SKM-1 treated with dmso at 0.1 percent for 144 hours (cell line): ENCODE measurements around the gene FAM89B.
"Not testable (repeated sequence)": the region's sequence is repeated elsewhere in the genome, so short reads cannot be mapped to it uniquely, and the experiment has no call there.

Experiments used
- DNase-seq: peaks from one replicate; lab custom pipeline; 2025; ENCODE audit not compliant: unreplicated experiment; lab: John Stamatoyannopoulos, UW

Gene FAM89B

DNA sequence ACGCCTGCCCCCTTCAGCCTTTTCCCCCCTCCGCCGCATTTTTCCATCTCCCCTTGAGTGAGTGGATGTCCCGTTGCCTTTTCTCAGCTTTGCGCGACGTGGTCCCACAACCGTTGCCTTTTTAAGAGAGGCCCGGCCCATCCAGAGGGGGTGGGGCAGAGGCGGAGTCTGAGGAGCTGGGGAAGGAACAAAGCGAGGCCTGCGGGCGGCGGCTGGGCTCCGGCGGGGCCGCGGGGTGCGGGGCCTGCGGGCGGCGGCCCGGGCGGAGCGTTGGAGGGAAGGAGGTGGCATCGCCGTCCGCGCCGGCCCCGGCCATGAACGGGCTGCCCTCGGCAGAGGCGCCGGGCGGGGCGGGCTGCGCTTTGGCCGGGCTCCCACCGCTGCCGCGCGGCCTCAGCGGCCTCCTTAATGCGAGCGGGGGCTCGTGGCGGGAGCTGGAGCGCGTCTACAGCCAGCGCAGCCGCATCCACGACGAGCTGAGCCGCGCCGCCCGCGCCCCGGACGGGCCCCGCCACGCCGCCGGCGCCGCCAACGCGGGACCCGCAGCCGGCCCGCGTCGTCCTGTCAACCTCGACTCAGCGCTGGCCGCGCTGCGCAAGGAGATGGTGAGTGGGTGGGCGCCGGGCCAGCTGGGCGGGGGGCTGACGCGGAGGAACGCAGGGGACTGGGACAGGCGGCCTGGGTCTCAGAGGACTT is at the start of gene FAM89B:
Gene FAM89B (plus strand): TSS at position 183 of the 696 bp plus-strand sequence. CDS start 132 bp downstream, at position 315.
- peak; percentile 86 for DNase-seq

DNA sequence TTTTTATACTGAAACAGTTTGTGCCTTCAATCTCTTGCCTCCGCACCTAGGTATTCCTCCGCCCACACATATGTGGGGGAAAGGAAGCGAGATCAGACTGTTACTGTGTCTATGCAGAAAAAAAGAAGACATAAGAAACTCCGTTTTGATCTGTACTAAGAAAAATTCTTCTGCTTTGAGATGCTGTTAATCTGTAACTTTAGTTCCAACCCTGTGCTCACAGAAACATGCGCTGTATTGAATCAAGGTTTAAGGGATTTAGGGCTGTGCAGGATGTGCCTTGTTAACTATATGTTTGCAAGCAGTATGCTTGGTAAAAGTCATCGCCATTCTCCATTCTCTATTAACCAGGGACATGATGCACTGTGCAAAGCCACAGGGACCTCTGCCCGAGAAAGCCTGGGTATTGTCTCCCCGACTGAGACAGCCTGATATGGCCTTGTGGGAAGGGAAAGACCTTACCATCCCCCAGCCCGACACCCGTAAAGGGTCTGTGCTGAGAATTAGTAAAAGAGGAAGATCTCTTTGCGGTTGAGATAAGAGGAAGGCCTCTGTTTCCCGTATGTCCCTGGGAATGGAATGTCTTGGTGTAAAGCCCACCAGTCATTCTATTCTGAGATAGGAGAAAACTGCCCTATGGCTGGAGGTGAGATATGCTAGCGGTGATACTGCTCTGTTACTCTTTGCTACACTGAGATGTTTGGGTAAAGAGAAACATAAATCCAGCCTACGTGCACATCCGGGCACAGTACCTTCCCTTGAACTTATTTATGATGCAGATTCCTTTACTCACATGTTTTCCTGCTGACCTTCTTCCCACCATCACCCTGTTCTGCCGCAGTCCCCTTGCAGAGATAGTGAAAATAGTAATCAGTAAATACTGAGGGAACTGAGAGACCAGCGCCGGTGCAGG is 49.4 kb upstream of the FAM89B start:
- DNase-seq: peak; percentile 48

DNA sequence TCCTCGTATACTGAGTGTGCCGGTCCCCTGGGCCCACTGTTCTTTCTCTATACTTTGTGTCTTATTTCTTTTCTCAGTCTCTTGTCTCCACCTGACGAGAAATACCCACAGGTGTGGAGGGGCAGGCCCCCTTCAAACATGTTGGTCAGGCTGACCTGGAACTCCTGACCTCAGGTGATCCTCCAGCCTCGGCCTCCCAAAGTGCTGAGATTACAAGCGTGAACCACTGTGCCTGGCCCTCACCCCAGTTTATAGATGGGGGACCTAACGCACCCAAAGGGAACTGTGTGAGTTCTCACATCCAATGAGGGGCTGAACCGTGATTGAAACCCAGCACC is 48.7 kb upstream of the FAM89B start:
- not testable (repeated sequence) for DNase-seq

DNA sequence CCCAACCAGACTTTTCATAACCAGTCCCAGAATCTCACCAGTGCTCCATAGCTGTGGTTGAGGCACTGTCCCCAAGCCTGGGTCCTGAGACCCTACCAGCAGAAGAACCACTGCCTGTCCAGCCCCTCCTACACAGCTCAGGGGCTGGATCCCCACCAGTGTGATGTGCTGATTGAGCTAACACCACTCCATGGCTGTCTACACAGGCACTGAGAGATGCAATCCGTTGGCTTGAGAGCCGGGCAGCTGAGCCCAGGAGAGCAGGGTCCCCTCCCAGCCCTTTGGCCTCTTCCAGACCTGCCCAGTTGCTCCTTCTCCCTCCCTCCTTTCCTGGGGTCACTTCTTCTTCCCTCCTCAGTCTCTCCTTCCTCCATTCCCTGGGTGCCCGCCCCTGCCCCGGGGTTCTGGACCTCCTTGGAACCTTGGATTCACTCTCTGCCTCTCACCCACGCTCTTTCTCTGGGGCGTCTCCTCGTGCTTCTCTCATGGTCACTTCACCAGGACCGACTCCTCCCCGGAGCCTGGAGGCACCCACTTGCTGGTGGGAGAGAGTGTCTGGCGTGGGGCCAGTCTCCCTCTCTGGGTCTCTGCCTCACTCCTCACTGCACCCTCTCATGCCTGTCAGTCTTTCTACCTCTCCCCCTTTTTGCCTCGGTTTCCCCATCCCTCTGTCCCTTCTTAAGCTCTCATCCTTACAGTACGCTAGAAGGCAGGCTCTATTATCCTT is 48.2 kb upstream of the FAM89B start:
- DNase-seq: no peak

DNA sequence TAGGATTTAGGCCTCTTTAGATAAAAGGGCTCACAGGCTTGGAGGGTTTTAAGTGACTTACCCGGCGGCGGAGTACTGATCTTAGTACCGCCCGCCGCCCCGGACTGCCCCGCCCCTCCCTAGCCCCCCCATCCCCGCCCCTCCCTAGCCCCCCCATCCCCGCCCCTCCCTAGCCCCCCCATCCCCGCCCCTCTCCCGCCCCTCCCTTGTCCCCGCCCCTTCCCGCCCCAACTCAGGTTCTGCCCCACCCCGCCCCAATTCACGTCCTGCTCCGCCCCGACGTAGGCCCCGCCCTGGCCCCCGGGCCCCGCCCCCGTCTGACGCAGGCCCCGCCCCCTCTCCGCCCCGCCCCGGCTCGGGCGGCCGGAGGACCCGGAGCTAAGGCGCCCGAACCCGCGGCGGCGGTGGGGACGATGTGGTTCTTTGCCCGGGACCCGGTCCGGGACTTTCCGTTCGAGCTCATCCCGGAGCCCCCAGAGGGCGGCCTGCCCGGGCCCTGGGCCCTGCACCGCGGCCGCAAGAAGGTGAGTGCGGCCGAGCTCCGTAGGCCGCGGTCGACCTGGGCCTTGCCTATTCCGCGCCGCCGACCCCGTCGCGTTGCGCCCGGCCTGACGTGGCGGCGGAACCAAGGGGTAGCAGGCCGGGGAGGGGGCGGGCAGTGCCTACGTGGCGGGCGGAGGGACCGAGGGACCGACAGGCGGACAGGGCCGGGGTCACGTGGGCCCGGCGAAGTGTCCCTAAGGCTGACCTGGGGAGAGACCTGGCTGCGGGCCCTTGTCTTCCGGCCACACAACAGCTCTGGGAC is 47.4 kb upstream of the FAM89B start, which contains the start of gene SCYL1:
Gene SCYL1 (plus strand): TSS at position 343 of the 805 bp plus-strand sequence. CDS start 71 bp downstream, at position 414.
- peak; percentile 39 for DNase-seq

DNA sequence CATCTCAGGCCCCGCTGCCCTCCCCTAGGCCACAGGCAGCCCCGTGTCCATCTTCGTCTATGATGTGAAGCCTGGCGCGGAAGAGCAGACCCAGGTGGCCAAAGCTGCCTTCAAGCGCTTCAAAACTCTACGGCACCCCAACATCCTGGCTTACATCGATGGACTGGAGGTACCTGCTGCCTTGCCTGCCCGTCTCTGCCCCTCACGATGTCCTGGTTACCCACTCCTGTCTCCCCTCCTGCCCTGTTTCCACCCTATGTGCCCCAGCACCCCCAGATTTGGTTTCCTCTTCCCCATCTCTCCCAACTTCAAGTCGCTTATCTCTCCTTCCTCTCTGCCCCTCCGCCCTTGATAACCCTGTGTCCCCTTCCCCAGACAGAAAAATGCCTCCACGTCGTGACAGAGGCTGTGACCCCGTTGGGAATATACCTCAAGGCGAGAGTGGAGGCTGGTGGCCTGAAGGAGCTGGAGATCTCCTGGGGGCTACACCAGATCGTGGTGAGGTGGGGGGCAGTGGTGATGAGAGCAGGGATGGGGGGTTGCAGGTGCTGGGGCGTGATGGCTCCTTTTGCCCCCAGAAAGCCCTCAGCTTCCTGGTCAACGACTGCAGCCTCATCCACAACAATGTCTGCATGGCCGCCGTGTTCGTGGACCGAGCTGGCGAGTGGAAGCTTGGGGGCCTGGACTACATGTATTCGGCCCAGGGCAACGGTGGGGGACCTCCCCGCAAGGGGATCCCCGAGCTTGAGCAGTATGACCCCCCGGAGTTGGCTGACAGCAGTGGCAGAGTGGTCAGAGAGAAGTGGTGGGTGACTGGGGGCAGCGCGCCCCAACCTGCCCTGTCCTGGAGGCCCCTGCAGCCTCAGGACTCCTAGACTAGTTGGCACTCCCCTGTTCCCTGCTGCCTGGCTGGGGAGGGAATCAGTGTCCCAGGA is 46.5 kb upstream of the FAM89B start:
- DNase-seq: no peak

DNA sequence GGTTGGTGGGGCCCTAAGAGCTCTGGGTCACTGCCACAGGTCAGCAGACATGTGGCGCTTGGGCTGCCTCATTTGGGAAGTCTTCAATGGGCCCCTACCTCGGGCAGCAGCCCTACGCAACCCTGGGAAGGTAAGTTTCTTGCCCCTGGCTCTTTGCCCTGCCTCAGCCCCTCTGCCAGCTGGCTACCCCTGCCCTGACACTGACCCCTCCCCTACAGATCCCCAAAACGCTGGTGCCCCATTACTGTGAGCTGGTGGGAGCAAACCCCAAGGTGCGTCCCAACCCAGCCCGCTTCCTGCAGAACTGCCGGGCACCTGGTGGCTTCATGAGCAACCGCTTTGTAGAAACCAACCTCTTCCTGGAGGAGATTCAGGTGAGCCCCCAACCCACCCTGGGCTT is 45.6 kb upstream of the FAM89B start:
- DNase-seq: no peak

DNA sequence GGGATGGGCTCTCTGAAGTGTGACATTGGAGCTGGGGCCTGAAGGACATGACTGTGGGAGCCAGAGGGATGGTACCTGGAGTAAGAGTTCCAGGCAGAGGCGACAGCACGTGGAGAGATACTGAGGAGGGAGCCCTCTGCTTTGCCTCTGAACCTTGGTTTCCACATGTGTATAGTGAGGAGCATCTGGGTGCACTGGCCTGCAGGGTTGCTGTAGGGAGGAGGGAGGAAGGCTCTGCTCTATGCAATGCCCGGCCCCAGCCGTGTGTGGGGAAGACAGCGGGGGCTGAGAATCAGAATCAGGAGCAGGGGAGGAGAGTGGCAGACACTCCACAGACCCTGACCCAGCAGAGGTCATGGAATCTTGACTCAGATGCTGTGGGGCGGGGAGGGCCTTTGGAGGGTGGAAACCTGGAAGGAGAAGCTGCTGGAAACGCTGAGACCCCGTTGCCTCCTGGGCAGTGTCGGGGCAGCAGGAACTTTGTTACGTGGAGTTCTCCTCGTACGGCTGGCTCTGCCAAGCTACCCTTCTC is 43.5 kb upstream of the FAM89B start:
- no peak for DNase-seq

DNA sequence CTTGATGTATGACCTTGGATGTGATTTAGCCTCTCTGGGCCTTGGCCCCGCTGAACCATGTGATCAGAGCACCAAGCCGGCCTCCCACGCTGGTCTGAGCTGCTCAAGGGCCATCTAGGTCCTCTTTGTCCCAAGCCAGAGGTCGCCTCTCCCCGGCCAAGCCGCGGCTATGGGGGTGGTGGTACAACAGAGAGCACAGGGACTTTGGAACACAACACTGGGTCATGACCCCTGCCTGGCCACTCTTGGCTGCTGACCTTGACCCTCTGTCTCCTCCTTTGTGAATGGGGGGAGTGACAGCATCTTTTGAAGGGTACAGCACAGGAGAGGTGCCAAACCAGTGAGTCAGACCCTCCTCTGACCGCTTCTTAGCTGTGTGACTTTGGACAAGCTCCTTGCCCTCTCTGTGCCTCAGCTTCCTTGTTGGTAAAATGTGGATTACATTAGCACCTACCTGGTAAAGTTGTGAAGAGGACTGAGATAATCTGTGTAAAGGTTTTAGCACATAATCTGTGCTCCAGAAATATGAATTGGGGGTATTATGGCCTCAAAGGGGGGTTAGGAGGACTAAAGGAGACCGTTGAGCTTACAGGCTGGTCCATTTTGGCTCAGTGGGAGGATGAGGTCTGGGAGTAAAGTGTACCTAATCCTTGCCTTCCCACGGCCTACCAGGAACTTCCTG is 42.7 kb upstream of the FAM89B start:
- DNase-seq: no peak

DNA sequence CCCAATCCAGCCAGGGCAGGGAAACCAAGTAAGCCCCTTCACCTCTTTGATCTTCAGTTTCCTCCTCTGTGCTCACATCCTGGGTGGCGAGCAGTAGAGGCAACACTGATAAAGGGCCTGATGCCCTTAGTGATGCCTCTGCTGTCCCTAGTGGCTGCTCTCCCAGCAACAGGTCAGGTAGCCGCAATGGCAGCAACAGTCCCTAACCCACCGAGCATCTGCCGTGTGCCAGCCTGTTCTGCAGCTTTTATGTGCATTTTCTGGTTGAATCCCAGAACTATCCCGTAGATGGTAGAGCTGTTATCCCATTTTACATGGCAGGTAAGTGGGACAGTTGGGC is 42.2 kb upstream of the FAM89B start:
- DNase-seq: no peak

DNA sequence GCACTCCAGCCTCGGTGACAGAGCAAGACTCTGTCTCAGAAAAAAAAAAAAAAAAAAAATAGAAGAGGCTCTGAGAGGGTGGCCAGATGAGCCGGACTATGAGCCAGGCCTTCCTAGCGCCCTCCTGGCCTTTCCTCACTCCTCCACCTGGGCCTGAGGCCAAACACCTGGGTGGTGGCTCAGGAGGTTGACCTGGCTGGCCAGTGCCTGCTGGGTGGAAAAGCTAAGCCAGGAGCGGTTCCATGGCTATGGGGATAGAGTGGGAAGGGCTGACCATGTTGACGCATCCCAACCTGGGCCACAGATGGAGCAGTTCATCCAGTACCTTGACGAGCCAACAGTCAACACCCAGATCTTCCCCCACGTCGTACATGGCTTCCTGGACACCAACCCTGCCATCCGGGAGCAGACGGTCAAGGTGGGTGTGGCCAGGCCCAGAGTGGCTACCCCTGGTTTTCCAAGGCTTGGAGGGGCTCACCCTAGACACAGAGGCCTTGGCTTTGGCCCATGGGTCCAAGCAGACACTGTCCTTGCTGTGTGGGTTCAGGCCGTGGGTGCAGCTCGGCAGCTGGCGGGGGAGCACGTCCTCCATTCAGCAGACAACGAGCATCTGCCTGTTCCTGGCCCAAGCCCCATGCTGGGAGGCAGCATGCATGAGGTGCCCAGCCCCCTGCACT is 39.8 kb upstream of the FAM89B start:
- DNase-seq: no peak

DNA sequence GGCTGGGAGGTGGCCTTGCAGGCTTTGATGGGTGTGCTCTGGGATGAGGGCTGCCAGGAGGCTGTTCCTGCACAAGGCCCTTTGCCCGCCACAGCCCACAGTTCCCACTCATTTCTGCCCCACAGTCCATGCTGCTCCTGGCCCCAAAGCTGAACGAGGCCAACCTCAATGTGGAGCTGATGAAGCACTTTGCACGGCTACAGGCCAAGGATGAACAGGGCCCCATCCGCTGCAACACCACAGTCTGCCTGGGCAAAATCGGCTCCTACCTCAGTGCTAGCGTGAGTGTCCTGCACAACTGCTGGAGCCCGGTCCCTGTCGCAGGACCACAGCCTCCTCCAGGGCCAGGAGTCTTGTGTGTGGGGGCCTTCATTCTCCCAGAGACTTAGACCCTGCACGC is 37.2 kb upstream of the FAM89B start:
- DNase-seq: no peak

DNA sequence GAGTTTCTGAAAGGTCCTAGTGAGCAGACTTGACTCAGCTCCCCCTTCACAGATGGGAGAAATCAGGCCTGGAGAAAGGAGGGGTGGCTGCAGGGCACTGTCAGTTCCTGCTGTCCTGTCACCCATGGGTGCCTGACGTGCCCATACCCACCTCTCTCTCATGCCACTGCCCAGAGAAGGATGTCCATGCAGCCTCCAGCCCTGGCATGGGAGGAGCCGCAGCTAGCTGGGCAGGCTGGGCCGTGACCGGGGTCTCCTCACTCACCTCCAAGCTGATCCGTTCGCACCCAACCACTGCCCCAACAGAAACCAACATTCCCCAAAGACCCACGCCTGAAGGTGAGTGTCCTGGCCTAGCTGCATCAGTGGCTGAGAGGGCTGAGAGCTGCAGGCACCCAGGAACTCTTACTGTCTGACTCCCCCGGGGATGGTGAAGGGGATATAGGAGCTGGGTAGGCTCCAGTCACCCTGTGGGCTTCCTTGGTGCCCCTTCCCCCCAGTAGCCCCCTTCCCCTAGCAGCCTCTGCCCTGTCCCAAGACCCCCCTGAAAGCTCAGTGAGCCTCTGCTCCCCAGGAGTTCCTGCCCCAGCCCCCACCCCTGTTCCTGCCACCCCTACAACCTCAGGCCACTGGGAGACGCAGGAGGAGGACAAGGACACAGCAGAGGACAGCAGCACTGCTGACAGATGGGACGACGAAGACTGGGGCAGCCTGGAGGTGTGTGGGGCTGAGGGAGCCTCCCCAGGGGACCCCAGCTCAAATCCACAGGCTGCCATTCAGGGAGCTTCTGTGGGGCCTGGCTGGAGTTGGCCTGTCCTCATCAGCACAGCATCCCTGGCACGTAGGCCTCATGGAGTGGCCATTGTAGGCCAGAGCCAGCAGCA is 35.7 kb upstream of the FAM89B start:
- no peak for DNase-seq

DNA sequence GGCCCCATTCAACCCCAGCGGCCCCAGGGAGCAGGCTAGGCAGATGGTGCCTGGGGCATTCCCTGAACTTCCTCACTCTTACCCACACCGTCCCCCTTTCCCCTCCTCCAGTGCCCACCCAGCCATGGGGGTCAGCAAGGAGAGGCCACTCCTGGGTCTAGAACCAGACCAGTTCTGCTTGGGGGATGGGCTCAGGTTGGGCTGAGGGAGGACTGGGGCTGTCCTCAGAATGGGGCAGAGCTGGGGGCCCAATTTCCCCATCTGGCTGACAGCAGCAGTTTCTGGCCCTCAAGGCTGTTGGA is 35.1 kb upstream of the FAM89B start:
- DNase-seq: no peak

DNA sequence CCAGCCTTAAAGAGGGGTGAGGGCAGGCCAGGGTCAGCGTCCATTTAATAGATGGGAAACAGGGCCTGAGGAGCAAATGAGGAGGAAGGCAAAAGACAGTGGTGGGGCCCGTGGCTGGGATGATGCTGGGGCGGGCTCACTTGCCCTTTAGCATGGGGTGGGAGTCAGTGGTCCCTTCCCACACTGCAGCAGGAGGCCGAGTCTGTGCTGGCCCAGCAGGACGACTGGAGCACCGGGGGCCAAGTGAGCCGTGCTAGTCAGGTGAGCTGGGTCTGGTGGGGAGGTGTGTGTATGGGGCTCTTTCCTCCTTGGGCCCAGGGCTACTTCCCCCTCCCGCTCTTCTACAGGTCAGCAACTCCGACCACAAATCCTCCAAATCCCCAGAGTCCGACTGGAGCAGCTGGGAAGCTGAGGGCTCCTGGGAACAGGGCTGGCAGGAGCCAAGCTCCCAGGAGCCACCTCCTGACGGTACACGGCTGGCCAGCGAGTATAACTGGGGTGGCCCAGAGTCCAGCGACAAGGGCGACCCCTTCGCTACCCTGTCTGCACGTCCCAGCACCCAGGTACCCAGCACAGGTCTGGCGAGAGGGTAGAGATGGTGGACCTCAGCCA is 34.6 kb upstream of the FAM89B start:
- DNase-seq: no peak

DNA sequence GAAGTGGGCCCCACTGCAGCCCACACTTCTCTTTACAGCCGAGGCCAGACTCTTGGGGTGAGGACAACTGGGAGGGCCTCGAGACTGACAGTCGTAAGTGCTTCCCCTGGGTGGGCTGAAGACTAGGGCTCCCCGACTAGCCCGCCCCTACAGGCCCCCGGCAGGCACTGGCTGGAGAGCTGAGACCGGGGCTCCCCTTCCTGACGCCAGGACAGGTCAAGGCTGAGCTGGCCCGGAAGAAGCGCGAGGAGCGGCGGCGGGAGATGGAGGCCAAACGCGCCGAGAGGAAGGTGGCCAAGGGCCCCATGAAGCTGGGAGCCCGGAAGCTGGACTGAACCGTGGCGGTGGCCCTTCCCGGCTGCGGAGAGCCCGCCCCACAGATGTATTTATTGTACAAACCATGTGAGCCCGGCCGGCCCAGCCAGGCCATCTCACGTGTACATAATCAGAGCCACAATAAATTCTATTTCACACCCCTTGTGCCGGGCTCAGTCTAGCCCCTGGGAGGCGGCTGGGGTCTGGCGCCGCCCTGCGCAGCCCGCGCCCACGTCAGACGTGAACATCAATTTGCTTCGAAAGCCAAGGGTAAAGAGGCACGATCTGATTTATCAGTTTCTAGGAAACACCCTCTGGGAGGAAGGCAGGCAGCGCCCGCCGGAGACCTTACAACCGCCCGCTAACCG is 34.0 kb upstream of the FAM89B start:
- DNase-seq: no peak
